HepG2 (cell line): ENCODE results near the gene NOTUM. TPM values are rescaled to one million over a fixed set of nuclear protein-coding genes. Genes with fewer than 3 reads are reported as not detected.

Experiments
- CREBL2 ChIP-seq: sonication (generic); formaldehyde crosslinking; IDR thresholded peaks from 2 replicates; pipeline ENCODE4 v1.8.1; 2023; ENCODE audit warnings: missing genetic modification reagents, mild to moderate bottlenecking, borderline replicate concordance
- HINFP ChIP-seq: sonication (generic); formaldehyde crosslinking; IDR thresholded peaks from 2 replicates; pipeline ENCODE4 v1.4.0; 2020; ENCODE audit warnings: low read depth, mild to moderate bottlenecking, missing genetic modification reagents
- IRF9 ChIP-seq: sonication (generic); formaldehyde crosslinking; IDR thresholded peaks from 2 replicates; pipeline ENCODE4 v1.8.0; 2022; ENCODE audit warnings: missing genetic modification reagents, mild to moderate bottlenecking, borderline replicate concordance
- NPAS2 ChIP-seq: sonication (generic); formaldehyde crosslinking; IDR thresholded peaks from 2 replicates; pipeline ENCODE4 v1.8.0; 2022; ENCODE audit warnings: mild to moderate bottlenecking, missing genetic modification reagents, borderline replicate concordance
- NR2F2 ChIP-seq: IDR thresholded peaks from 2 replicates; pipeline ENCODE4 v1.6.1; 2012; ENCODE audit warnings: low read depth, inconsistent platforms, borderline replicate concordance
- ONECUT2 ChIP-seq: sonication (generic); formaldehyde crosslinking; IDR thresholded peaks from 2 replicates; pipeline ENCODE4 v1.4.0; 2020; ENCODE audit warnings: missing genetic modification reagents
- POLR2AphosphoS2 ChIP-seq: IDR thresholded peaks from 2 replicates; pipeline ENCODE4 v1.6.1; 2011; ENCODE audit warnings: low read depth, low read length, improper control_type of control experiment
- RBFOX2 ChIP-seq: fragments of 200-400 bp; formaldehyde crosslinking; IDR thresholded peaks from 2 replicates; pipeline ENCODE4 v1.6.1; 2017; ENCODE audit warnings: low read depth, mild to moderate bottlenecking, low read length
- TFAP4 ChIP-seq: sonication (generic); IDR thresholded peaks from 2 replicates; pipeline ENCODE4 v1.6.1; 2016; ENCODE audit warnings: low read depth, borderline replicate concordance
- THAP11 ChIP-seq: IDR thresholded peaks from 2 replicates; pipeline ENCODE4 v1.6.1; 2016; ENCODE audit warnings: missing biosample characterization, missing genetic modification reagents
- TMF1 ChIP-seq: sonication (generic); formaldehyde crosslinking; IDR thresholded peaks from 2 replicates; pipeline ENCODE4 v1.8.1; 2022; ENCODE audit warnings: low read depth, missing genetic modification reagents
- ZNF790 ChIP-seq: sonication (generic); formaldehyde crosslinking; IDR thresholded peaks from 2 replicates; pipeline ENCODE4 v1.8.0; 2022; ENCODE audit warnings: missing genetic modification reagents, mild to moderate bottlenecking, borderline replicate concordance
- ZNF879 ChIP-seq: sonication (generic); formaldehyde crosslinking; IDR thresholded peaks from 2 replicates; pipeline ENCODE4 v1.8.1; 2023; ENCODE audit warnings: missing genetic modification reagents
- polyA plus RNA-seq, 8 experiments: library from polyadenylated mRNA; depleted of rRNA in 3 of 8; stranded (reverse) in 7 of 8; unstranded in 1 of 8; fragments of >200 nt; fragmentation: Illumina TruSeq in 4 of 8; extraction: Trizol in 4 of 8; gene quantifications; 2 replicates each; pipeline versions ENCODE4 v1.2.1 to v1.2.3, GENCODE V29; 2011 to 2016; ENCODE audit warnings: low read depth in 4 of 8, missing spikeins in 1 of 8, mixed read lengths in 1 of 8; ENCODE audit not compliant: insufficient read depth in 1 of 8
- total RNA-seq, 5 experiments: library from RNA; depleted of rRNA; stranded (reverse); fragments of >200 nt; fragmentation: Illumina TruSeq; extraction: Trizol; gene quantifications; 2 replicates each; pipeline ENCODE4 v1.2.3, GENCODE V29; 2016; ENCODE audit warnings: low read depth in 1 of 5

The NOTUM gene
- total and polyA plus RNA-seq, 2 of the 13 experiments (the other 11 are each of a cell fraction or from before 2014, with no cell fraction given) = 150 to 160 TPM

GRCh38 chr17:81909231-81909630 is 51.8 kb downstream of the NOTUM start (continued):
- no peak for TF ChIP-seq TFAP4
- TF ChIP-seq TMF1 (CRISPR knock-in tag) = 0 out of 2 replicates have a peak, but pooled peaks have one; percentile 47
- no peak for TF ChIP-seq NR2F2
- no peak for TF ChIP-seq HINFP
- no peak for TF ChIP-seq THAP11
- TF ChIP-seq NPAS2 (CRISPR knock-in tag) = no peak
- TF ChIP-seq ZNF790 = no peak
- no peak for TF ChIP-seq CREBL2 (CRISPR knock-in tag)
- no peak for TF ChIP-seq ONECUT2 (CRISPR knock-in tag)
- TF ChIP-seq RBFOX2 = peak; percentile 68
- TF ChIP-seq IRF9 (CRISPR knock-in tag) = no peak
- no peak for TF ChIP-seq ZNF879 (CRISPR knock-in tag)
- no peak for TF ChIP-seq POLR2AphosphoS2
